ENCODE measurements around the gene AGAP1. TPM values are rescaled to one million over a fixed set of nuclear protein-coding genes. Genes with fewer than 3 reads are reported as not detected.

Gene AGAP1
- total RNA-seq, 1 donor from 2014 or later, result 33.7 TPM

GRCh38 chr2:235486729-235487128, 7.1 kb upstream of the AGAP1 start:
- Histone ChIP-seq H3K4me3 (ENCODE audit: low read depth, low read length) (no peak overlapping the region), H3K27me3 (ENCODE audit: control insufficient read depth, insufficient read depth, low read length) (no peaks in the 10 kb centered on the region), H3K36me3 (ENCODE audit: control insufficient read depth, insufficient read depth, low read length) (no peaks in the 10 kb centered on the region)
- no peak for DNase-seq (ENCODE audit: low read depth)
- TF ChIP-seq CTCF (IDR thresholded peaks at IDR 0.05; ENCODE audit: insufficient read depth, low read length, poor library complexity, severe bottlenecking), result no peak

- no peak overlapping the region for H3K4me3 ChIP-seq (ENCODE audit: low read depth, low read length)
- no peak for TF ChIP-seq CTCF (IDR thresholded peaks at IDR 0.05; ENCODE audit: insufficient read depth, low read length, poor library complexity, severe bottlenecking)
- H3K27me3 ChIP-seq (ENCODE audit: control insufficient read depth, insufficient read depth, low read length), result no peaks in the 10 kb centered on the region
- no peak for DNase-seq (ENCODE audit: low read depth)
- H3K36me3 ChIP-seq (ENCODE audit: control insufficient read depth, insufficient read depth, low read length), result no peaks in the 10 kb centered on the region
These were observed 3.9 kb upstream of the AGAP1 start for GRCh38 chr2:235489897-235490296.

- Histone ChIP-seq H3K4me3 (ENCODE audit: low read depth, low read length) (peak overlapping the region; percentile 47), H3K36me3 (ENCODE audit: control insufficient read depth, insufficient read depth, low read length) (no peaks in the 10 kb centered on the region), H3K27me3 (ENCODE audit: control insufficient read depth, insufficient read depth, low read length) (no peaks in the 10 kb centered on the region)
- no peak for DNase-seq (ENCODE audit: low read depth)
- TF ChIP-seq CTCF (IDR thresholded peaks at IDR 0.05; ENCODE audit: insufficient read depth, low read length, poor library complexity, severe bottlenecking), result no peak
These were observed 946 bp upstream of the AGAP1 start for GRCh38 chr2:235492850-235493344.

GRCh38 chr2:235493402-235493774, 455 bp upstream of the AGAP1 start:
- no peak for TF ChIP-seq CTCF (IDR thresholded peaks at IDR 0.05; ENCODE audit: insufficient read depth, low read length, poor library complexity, severe bottlenecking)
- no peak for DNase-seq (ENCODE audit: low read depth)
- Histone ChIP-seq H3K36me3 (ENCODE audit: control insufficient read depth, insufficient read depth, low read length) (no peaks in the 10 kb centered on the region), H3K4me3 (ENCODE audit: low read depth, low read length) (peak overlapping the region; percentile 47), H3K27me3 (ENCODE audit: control insufficient read depth, insufficient read depth, low read length) (no peaks in the 10 kb centered on the region)

GRCh38 chr2:235494716-235495372, 1.0 kb downstream of the AGAP1 start:
- Histone ChIP-seq H3K36me3 (ENCODE audit: control insufficient read depth, insufficient read depth, low read length) (no peaks in the 10 kb centered on the region), H3K4me3 (ENCODE audit: low read depth, low read length) (peak overlapping the region; percentile 72), H3K27me3 (ENCODE audit: control insufficient read depth, insufficient read depth, low read length) (no peaks in the 10 kb centered on the region)
- no peak for DNase-seq (ENCODE audit: low read depth)
- TF ChIP-seq CTCF (IDR thresholded peaks at IDR 0.05; ENCODE audit: insufficient read depth, low read length, poor library complexity, severe bottlenecking), result no peak
